Activated gamma-delta T cell treated with Interleukin-2 at 50 U/mL for 16 hours (primary cell): ENCODE results near the gene FSIP1.

ENCODE experiments used
- DNase-seq: peaks from one replicate; pipeline ENCODE4 v3.0.0-alpha.2; 2020

The FSIP1 gene

GRCh38 chr15:39642011-39642640 lies 140.5 kb downstream of the FSIP1 start:
- no peak for DNase-seq

DNA sequence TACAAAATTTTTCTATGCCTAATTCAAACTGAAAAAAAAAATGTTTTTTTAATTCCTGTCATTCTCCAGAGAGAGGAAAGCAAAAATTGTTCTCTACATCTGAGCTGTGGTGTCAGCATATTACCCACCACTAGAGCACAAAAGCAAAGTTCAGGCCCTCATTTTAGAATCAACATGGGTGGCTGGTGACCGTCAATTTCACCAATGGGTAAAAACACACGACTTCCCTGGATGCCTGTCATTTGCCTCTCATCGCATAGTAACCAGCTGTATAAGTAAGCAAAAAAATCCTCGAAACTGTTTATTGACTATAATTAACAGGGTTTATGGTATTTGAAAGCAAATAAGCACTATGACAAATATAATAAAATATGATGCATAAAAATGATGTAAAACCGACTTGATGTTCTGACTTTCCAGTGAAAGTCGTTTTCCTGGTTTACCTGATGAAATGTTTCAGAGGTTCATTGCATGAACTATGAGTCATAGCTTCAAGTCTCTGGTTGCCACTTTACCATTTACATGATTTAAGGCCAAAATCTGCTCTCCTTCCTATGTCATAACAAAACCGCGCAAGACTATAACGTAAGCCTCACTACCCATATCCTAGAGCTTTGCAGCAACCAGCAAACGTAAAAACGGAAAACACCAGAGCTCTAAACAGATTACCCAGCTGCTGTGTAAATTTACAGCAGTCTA lies 141.3 kb downstream of the FSIP1 start:
- DNase-seq: no peak

DNA sequence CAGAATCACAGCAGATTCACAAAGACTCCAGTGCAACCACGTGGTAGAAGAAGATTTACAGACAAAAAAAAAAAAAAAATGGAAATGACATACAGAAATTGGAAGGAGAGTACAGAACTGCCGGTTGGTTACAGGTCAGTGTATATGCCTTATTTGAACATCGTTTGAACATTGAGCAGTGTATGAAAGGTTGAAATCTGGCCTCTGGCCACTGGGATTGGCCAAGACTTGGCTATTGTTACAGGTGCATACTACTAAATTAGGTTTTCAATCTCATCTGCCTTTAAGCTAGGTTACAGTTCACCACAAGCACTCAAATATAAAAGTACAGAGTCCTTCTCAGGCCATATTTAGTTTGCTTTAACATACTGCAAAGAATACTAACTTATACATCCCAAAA lies 142.0 kb downstream of the FSIP1 start:
- no peak for DNase-seq

- no peak for DNase-seq
Observed at GRCh38 chr15:39639037-39639436, 143.6 kb downstream of the FSIP1 start.

GRCh38 chr15:39638041-39638440 lies 144.6 kb downstream of the FSIP1 start:
- no peak for DNase-seq

GRCh38 chr15:39631357-39631756 lies 151.3 kb downstream of the FSIP1 start:
- DNase-seq: no peak

DNA sequence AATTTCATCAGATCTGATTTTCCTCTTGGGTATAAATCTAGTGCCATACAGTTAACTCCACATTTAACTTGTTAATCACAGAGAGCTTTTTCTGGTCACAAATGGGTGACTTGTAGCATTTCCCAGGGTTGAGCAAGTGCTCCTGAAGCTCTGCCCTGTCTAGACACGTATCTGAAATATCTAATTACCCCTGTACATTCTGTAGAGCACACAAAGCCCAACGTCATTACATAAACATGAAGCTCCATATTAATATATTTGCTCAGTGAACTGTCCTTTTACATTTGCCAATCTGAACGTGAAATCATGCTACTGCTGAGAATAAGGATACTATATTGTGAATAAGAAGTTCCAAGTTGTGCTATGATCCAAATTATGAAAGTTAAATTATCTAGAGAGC lies 152.7 kb downstream of the FSIP1 start:
- no peak for DNase-seq

DNA sequence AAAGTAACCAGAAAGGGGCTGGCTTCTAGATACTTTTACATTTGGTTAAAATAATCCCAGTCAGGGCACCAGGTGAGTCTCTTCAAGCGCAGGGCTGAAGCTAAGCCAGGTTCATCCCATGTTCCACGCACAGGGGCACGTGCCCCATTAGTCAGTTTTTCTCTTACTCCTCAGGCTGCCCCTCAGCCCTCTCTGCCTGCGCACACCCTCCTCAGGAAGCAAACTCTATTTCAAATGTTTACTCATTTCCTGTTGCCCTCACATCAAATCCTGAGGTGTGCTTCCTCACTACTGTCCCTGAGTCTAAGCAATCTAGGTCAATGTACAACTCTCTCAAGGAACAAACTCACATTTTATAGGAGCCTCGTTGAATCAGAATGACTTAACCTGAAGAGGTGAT lies 153.3 kb downstream of the FSIP1 start:
- peak; percentile 67 for DNase-seq

- no peak for DNase-seq
Observed at GRCh38 chr15:39628546-39629257, 153.9 kb downstream of the FSIP1 start.

GRCh38 chr15:39628144-39628508 lies 154.5 kb downstream of the FSIP1 start:
- no peak for DNase-seq

DNA sequence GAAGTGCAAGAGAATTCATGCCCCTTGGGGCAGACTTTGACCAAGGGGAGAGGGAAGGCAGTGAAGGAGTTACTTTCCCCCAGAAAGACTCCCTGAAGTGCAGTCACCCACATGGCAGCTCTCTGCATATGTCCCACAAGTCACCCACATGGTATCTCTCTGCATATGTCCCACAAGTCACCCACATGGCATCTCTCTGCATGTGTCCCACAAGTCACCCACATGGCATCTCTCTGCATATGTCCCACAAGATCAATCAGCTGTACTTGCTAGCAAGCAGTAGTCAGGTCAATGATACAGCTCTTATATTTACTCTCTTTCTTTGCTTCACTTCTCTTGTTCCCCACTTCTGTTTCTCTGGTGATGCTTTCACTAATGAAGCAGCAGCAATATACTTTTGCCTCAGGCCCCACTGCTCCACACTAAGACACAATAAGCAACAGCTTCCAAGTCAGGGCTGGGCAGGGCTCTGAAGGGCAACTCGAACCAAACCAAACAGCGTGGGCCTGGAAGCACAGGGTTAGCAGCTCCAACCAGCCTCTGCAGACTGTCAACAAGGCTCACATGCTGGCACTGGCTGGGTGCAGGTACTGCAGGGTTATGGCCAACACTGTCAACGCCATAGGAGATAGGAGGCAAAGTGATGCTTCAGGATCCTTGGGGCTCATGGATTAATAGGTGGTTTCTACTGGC lies 155.0 kb downstream of the FSIP1 start:
- no peak for DNase-seq

DNA sequence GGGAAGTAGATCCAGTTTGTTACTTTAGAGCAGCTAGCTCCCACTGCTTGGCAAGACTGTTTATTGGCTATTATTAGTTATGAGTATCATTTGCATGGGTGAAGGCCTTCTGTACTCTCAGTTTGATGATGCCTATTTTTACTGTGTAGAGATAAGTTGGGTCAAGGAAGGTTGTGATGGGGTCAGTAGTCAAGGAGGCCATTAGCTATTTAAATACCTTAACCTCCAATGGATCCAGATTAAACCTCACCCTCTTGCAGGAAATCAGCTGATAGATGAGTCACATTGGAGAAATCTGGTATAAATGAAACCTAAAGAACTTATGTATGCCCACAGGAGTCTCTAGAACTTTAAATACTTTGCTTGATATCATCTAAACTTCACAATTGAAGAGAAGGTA lies 156.8 kb downstream of the FSIP1 start:
- DNase-seq: no peak

DNA sequence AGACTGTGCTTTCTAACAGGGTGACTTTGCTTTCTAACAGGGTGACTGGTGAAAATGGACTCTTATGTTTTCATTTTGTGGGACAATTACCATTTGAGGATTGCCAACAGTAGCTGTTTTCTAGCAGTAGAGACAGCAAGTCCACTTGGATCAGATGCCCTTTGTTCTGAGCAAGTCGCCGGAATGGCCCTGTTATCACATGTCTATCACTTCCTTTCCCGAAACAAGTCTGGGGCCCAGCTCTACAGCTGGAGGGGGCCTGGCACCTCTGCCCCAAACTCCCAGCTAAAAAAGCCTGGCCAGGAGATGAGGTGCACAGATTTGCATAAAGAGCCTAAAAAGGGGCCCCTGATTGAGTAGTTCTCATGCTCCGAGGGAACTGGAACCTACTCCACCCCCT lies 157.2 kb downstream of the FSIP1 start:
- DNase-seq: no peak

DNA sequence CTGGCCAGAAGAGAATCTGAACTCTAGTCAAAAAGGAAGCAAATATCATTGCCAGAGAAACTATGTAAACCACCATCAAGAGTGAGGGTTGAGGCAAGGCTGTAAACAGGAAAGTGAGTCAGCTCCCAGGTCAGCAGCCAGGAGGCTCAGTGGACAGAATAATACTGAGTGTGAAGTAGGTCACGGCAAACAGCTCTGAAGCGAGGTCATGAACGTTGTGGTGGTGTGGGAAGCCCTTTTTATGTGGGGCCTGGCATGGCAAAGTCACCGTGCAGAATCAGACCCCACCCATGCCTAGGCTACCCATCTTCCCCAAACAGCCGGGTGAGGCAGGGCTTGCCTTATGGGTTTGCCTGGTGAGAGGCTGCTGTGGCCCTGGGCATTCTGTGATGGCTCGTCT lies 157.8 kb downstream of the FSIP1 start:
- peak; percentile 81 for DNase-seq

DNA sequence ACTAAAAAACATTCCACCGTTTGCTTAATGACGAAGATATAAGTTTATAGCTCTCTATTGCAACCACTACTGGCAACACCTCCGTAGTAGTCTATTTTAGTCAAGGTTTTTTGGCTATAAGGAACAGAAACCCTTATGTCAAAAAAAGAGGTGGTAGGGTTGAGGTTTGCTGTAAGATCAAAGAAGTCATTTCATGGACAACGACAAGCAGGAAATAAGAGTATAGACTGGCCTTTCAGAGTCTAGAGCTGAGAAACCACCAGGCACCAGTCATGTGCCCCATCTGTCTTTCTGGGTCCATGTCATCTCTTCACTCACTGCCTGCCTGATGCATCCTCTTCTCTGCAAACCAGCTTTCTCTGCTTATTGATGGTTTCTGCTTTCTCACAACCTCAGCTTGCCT lies 159.1 kb downstream of the FSIP1 start:
- DNase-seq: peak; percentile 59

GRCh38 chr15:39622660-39623516 lies 159.8 kb downstream of the FSIP1 start:
- no peak for DNase-seq

- no peak for DNase-seq
Observed at GRCh38 chr15:39621976-39622375, 160.7 kb downstream of the FSIP1 start.

GRCh38 chr15:39621210-39621609 lies 161.4 kb downstream of the FSIP1 start:
- DNase-seq: no peak

- DNase-seq: no peak
Observed at GRCh38 chr15:39618063-39618823, 164.4 kb downstream of the FSIP1 start.

- no peak for DNase-seq
Observed at GRCh38 chr15:39616731-39617455, 165.7 kb downstream of the FSIP1 start.

- DNase-seq: no peak
Observed at GRCh38 chr15:39613861-39614260, 168.8 kb downstream of the FSIP1 start.
